ENCODE results near the gene ADAMTSL2.

Gene ADAMTSL2

GRCh38 chr9:133493845-133494540 is 40.5 kb upstream of the ADAMTSL2 start:
- no CpG with 5 or more reads among the region's 23 CpGs for whole genome bisulfite sequencing, 2 donors (ENCODE audit: extremely low coverage in 2 of 2, insufficient read length in 2 of 2, insufficient replicate concordance in 1 of 2)
- peak overlapping the region; percentile 71 for H3K14ac ChIP-seq (ENCODE audit: low read length)

GRCh38 chr9:133494636-133495326 is 39.7 kb upstream of the ADAMTSL2 start:
- no peak overlapping the region for H3K4ac ChIP-seq (ENCODE audit: low read length)
- no peak overlapping the region for H4K91ac ChIP-seq (ENCODE audit: low read depth, low read length, poor library complexity)
- no peak overlapping the region for H2BK15ac ChIP-seq (ENCODE audit: low read length)
- no peaks in the 10 kb centered on the region for H3K79me1 ChIP-seq (ENCODE audit: low read depth, low read length)
- no peak overlapping the region for H3K27ac ChIP-seq (replicated peaks; ENCODE audit: low read length)
- peak overlapping the region; percentile 65 for H3K23ac ChIP-seq (ENCODE audit: low read depth, low read length, poor library complexity)
- H2BK5ac ChIP-seq (ENCODE audit: low read length), result peak overlapping the region; percentile 53
- H3K9ac ChIP-seq (ENCODE audit: low read depth, low read length, poor library complexity), result peak overlapping the region; percentile 70
- H4K8ac ChIP-seq (ENCODE audit: low read depth, low read length), result no peak overlapping the region
- no peak overlapping the region for H3K18ac ChIP-seq (ENCODE audit: low read length)
- no CpG with 5 or more reads among the region's 24 CpGs for WGBS, 2 donors (ENCODE audit: extremely low coverage in 2 of 2, insufficient read length in 2 of 2, insufficient replicate concordance in 1 of 2)
- H3K4me3 ChIP-seq (ENCODE audit: low read length in 2 of 2), result no peak overlapping the region
- H3K9me3 ChIP-seq (replicated peaks in 1 of 2; ENCODE audit: control insufficient read depth in 2 of 2, insufficient read depth in 1 of 2, low read depth in 1 of 2, low read length in 2 of 2), result peaks cover 0 to 12% of the 10 kb centered on the region in 2 donors
- peaks cover 14 to 20% of the 10 kb centered on the region in 2 donors for H3K4me1 ChIP-seq (ENCODE audit: control insufficient read depth in 2 of 2, insufficient read depth in 1 of 2, low read depth in 1 of 2, low read length in 2 of 2)
- no peak for DNase-seq (ENCODE audit: low spot score)
- no peak overlapping the region for H3K14ac ChIP-seq (ENCODE audit: low read length)
- H2AFZ ChIP-seq (ENCODE audit: low read length), result no peak overlapping the region
- no peak overlapping the region for H2BK12ac ChIP-seq (ENCODE audit: low read length)
- H2AK5ac ChIP-seq (ENCODE audit: low read depth, low read length), result peak overlapping the region; percentile 89
- no peak overlapping the region for H2BK120ac ChIP-seq (ENCODE audit: low read depth, low read length)
- H3K27me3 ChIP-seq (ENCODE audit: control insufficient read depth in 3 of 3, insufficient read depth in 3 of 3, low read depth in 1 of 3, low read length in 3 of 3), result peaks cover 0 to 47% (median 11%) of the 10 kb centered on the region in 3 experiments
- peaks cover 0 to 8% of the 10 kb centered on the region in 2 donors for H3K36me3 ChIP-seq (replicated peaks in 1 of 2; ENCODE audit: control insufficient read depth in 2 of 2, insufficient read depth in 2 of 2, low read length in 2 of 2)
- H3K4me2 ChIP-seq (ENCODE audit: insufficient read depth, low read length, poor library complexity, severe bottlenecking), result no peak overlapping the region

More at GRCh38 chr9:133493845-133494540, 40.5 kb upstream of the ADAMTSL2 start:
- peaks cover 0 to 12% of the 10 kb centered on the region in 2 donors for H3K9me3 ChIP-seq (replicated peaks in 1 of 2; ENCODE audit: control insufficient read depth in 2 of 2, insufficient read depth in 1 of 2, low read depth in 1 of 2, low read length in 2 of 2)
- no peak overlapping the region for H4K91ac ChIP-seq (ENCODE audit: low read depth, low read length, poor library complexity)
- H3K9ac ChIP-seq (ENCODE audit: low read depth, low read length, poor library complexity), result no peak overlapping the region
- peak overlapping the region; percentile 53 for H3K4ac ChIP-seq (ENCODE audit: low read length)
- H3K79me1 ChIP-seq (ENCODE audit: low read depth, low read length), result no peaks in the 10 kb centered on the region
- H2BK5ac ChIP-seq (ENCODE audit: low read length), result no peak overlapping the region
- no peak overlapping the region for H2BK120ac ChIP-seq (ENCODE audit: low read depth, low read length)
- peaks cover 8 to 20% of the 10 kb centered on the region in 2 donors for H3K4me1 ChIP-seq (ENCODE audit: control insufficient read depth in 2 of 2, insufficient read depth in 1 of 2, low read depth in 1 of 2, low read length in 2 of 2)
- peak overlapping the region; percentile 58 for H2BK15ac ChIP-seq (ENCODE audit: low read length)
- peak overlapping the region in 1 of 2 donors; percentile 41 for H3K4me3 ChIP-seq (ENCODE audit: low read length in 2 of 2)
- H2AFZ ChIP-seq (ENCODE audit: low read length), result no peak overlapping the region
- H2BK12ac ChIP-seq (ENCODE audit: low read length), result peak overlapping the region; percentile 41
- peak overlapping the region; percentile 89 for H2AK5ac ChIP-seq (ENCODE audit: low read depth, low read length)
- no peak overlapping the region for H4K8ac ChIP-seq (ENCODE audit: low read depth, low read length)
- no peak overlapping the region for H3K27ac ChIP-seq (replicated peaks; ENCODE audit: low read length)
- DNase-seq (ENCODE audit: low spot score), result no peak
- peaks cover 0 to 50% (median 11%) of the 10 kb centered on the region in 3 experiments for H3K27me3 ChIP-seq (ENCODE audit: control insufficient read depth in 3 of 3, insufficient read depth in 3 of 3, low read depth in 1 of 3, low read length in 3 of 3)
- H3K36me3 ChIP-seq (replicated peaks in 1 of 2; ENCODE audit: control insufficient read depth in 2 of 2, insufficient read depth in 2 of 2, low read length in 2 of 2), result peaks cover 0 to 8% of the 10 kb centered on the region in 2 donors
- H3K23ac ChIP-seq (ENCODE audit: low read depth, low read length, poor library complexity), result peak overlapping the region; percentile 65
- H3K18ac ChIP-seq (ENCODE audit: low read length), result peak overlapping the region; percentile 38
- H3K4me2 ChIP-seq (ENCODE audit: insufficient read depth, low read length, poor library complexity, severe bottlenecking), result no peak overlapping the region

GRCh38 chr9:133495327-133496293 is 38.9 kb upstream of the ADAMTSL2 start:
- Histone ChIP-seq H3K27ac (replicated peaks; ENCODE audit: low read length) (no peak overlapping the region), H3K18ac (ENCODE audit: low read length) (peak overlapping the region; percentile 21), H4K91ac (ENCODE audit: low read depth, low read length, poor library complexity) (peak overlapping the region; percentile 61), H4K8ac (ENCODE audit: low read depth, low read length) (peak overlapping the region; percentile 33), H3K4ac (ENCODE audit: low read length) (no peak overlapping the region), H2AK5ac (ENCODE audit: low read depth, low read length) (peak overlapping the region; percentile 33), H3K9me3 (replicated peaks in 1 of 2; ENCODE audit: control insufficient read depth in 2 of 2, insufficient read depth in 1 of 2, low read depth in 1 of 2, low read length in 2 of 2) (peaks cover 3 to 12% of the 10 kb centered on the region in 2 donors), H3K9ac (ENCODE audit: low read depth, low read length, poor library complexity) (peak overlapping the region; percentile 24), H2BK5ac (ENCODE audit: low read length) (no peak overlapping the region), H3K4me3 (ENCODE audit: low read length in 2 of 2) (peak overlapping the region in 1 of 2 donors; percentile 63), H2BK120ac (ENCODE audit: low read depth, low read length) (no peak overlapping the region), H3K4me2 (ENCODE audit: insufficient read depth, low read length, poor library complexity, severe bottlenecking) (no peak overlapping the region), H3K27me3 (ENCODE audit: control insufficient read depth in 3 of 3, insufficient read depth in 3 of 3, low read depth in 1 of 3, low read length in 3 of 3) (peaks cover 0 to 45% (median 11%) of the 10 kb centered on the region in 3 experiments), H3K23ac (ENCODE audit: low read depth, low read length, poor library complexity) (peak overlapping the region; percentile 87), H2BK12ac (ENCODE audit: low read length) (no peak overlapping the region), H3K14ac (ENCODE audit: low read length) (peak overlapping the region; percentile 72), H3K79me1 (ENCODE audit: low read depth, low read length) (no peaks in the 10 kb centered on the region), H3K4me1 (ENCODE audit: control insufficient read depth in 2 of 2, insufficient read depth in 1 of 2, low read depth in 1 of 2, low read length in 2 of 2) (peaks cover 18 to 20% of the 10 kb centered on the region in 2 donors), H3K36me3 (replicated peaks in 1 of 2; ENCODE audit: control insufficient read depth in 2 of 2, insufficient read depth in 2 of 2, low read length in 2 of 2) (peaks cover 0 to 8% of the 10 kb centered on the region in 2 donors), H2BK15ac (ENCODE audit: low read length) (no peak overlapping the region), H2AFZ (ENCODE audit: low read length) (no peak overlapping the region)
- no peak for DNase-seq (ENCODE audit: low spot score)
- WGBS, 2 donors (ENCODE audit: extremely low coverage in 2 of 2, insufficient read length in 2 of 2, insufficient replicate concordance in 1 of 2), result 100% methylated on average over 4 of the region's 24 CpGs; no CpG with 5 or more reads in 1 of the 2 donors
